Osteocyte (in vitro differentiated cells): ENCODE results near the gene MOGAT1. TPM values are rescaled to one million over a fixed set of nuclear protein-coding genes. Genes with fewer than 3 reads are reported as not detected.

Experiments used
- DNase-seq: peaks from one replicate; pipeline ENCODE4 v3.0.0; 2021; ENCODE audit warnings: mixed read lengths; ENCODE audit not compliant: unreplicated experiment; ENCODE audit errors: extremely low spot score
- H3K27ac Mint-ChIP-seq: one replicate; pipeline ENCODE4 v1.8.0; 2021; ENCODE audit warnings: mild to moderate bottlenecking, mixed read lengths; ENCODE audit not compliant: unreplicated experiment
- H3K27me3 Mint-ChIP-seq: one replicate; pipeline ENCODE4 v1.8.0; 2021; ENCODE audit warnings: mixed read lengths; ENCODE audit not compliant: unreplicated experiment
- H3K36me3 Mint-ChIP-seq: one replicate; pipeline ENCODE4 v1.8.0; 2021; ENCODE audit warnings: mixed read lengths; ENCODE audit not compliant: unreplicated experiment
- H3K4me1 Mint-ChIP-seq: one replicate; pipeline ENCODE4 v1.8.0; 2021; ENCODE audit warnings: mixed read lengths; ENCODE audit not compliant: unreplicated experiment
- H3K4me3 Mint-ChIP-seq: one replicate; pipeline ENCODE4 v1.8.0; 2021; ENCODE audit warnings: mild to moderate bottlenecking, moderate library complexity, mixed read lengths; ENCODE audit not compliant: unreplicated experiment
- H3K9me3 Mint-ChIP-seq: one replicate; pipeline ENCODE4 v1.8.0; 2021; ENCODE audit warnings: mixed read lengths; ENCODE audit not compliant: unreplicated experiment
- total RNA-seq: library from RNA; stranded (reverse); gene quantifications from 2 replicates; pipeline ENCODE4 v1.2.1, GENCODE V29; 2021
- TF ChIP-seq, protein P1 (sequence below): fragments of 200-600 bp; sonication (generic); IDR thresholded peaks from 2 replicates; pipeline ENCODE4 v1.5.0; 2021; ENCODE audit warnings: antibody characterized with exemption, mild to moderate bottlenecking, moderate library complexity

The MOGAT1 gene
- total RNA-seq, 1 donor from 2014 or later, result not detected

DNA sequence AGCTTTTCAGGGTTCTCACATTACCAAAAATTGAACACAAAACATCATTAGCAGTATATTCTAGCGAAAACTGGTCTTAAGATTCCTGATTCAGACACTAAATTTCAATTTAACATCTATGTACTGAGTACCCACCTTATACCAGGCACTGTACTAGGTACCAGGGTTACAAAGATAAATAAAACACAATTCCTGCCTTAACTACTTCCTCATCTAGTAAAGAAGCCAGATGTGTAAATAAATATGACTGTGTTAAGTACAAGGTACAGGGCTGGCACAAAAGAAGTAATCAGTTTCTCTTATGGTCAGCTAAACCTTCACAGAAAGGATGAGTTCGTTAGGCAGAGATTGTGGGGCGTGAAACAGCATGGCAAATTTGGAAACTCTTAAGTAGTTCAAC lies 21.7 kb upstream of the MOGAT1 start:
- peaks cover 10% of the 10 kb centered on the region for H3K36me3 Mint-ChIP-seq
- peaks cover 17% of the 10 kb centered on the region for H3K4me1 Mint-ChIP-seq
- H3K4me3 Mint-ChIP-seq, result no peak overlapping the region
- no peak overlapping the region for H3K27ac Mint-ChIP-seq
- TF ChIP-seq, protein P1, sequence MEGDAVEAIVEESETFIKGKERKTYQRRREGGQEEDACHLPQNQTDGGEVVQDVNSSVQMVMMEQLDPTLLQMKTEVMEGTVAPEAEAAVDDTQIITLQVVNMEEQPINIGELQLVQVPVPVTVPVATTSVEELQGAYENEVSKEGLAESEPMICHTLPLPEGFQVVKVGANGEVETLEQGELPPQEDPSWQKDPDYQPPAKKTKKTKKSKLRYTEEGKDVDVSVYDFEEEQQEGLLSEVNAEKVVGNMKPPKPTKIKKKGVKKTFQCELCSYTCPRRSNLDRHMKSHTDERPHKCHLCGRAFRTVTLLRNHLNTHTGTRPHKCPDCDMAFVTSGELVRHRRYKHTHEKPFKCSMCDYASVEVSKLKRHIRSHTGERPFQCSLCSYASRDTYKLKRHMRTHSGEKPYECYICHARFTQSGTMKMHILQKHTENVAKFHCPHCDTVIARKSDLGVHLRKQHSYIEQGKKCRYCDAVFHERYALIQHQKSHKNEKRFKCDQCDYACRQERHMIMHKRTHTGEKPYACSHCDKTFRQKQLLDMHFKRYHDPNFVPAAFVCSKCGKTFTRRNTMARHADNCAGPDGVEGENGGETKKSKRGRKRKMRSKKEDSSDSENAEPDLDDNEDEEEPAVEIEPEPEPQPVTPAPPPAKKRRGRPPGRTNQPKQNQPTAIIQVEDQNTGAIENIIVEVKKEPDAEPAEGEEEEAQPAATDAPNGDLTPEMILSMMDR, result no peak
- no peaks in the 10 kb centered on the region for H3K9me3 Mint-ChIP-seq
- DNase-seq, result no peak
- H3K27me3 Mint-ChIP-seq, result no peaks in the 10 kb centered on the region

DNA sequence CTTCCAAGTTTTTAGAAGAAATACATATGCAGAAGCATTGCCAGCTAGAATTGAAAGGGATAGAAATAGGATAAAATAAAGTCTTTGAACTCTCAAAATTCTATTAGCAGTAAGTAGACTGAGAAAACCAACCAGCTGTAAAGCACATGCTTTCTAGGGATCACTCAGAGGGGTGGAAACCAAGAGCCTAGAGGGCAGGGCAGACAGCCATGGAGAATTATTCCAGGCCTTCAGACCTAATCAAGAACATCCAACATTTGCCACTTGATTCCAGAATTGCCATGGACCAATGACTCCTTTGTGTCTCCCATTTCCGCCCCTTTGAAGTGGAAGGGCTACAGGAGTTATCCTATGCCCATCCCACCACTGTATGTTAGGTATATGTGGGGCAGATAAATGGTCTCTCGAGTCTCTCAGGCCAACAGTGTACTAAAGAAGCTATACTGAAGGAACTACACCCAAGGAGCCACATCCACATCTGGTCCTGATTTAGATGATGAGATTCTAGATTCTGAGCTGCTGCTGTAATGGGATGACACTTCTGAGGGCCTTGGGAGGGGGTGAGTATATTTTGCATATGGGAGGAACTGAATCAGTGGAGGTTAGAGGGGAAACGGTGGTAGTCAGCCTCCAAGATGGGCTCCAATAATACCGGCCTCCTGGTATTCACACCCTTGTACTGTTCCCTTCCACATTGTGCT lies 19.6 kb upstream of the MOGAT1 start:
- no peak for DNase-seq
- TF ChIP-seq, protein P1, result no peak
- no peaks in the 10 kb centered on the region for H3K9me3 Mint-ChIP-seq
- H3K4me1 Mint-ChIP-seq, result peaks cover 28% of the 10 kb centered on the region
- H3K27me3 Mint-ChIP-seq, result no peaks in the 10 kb centered on the region
- H3K4me3 Mint-ChIP-seq, result no peak overlapping the region
- H3K36me3 Mint-ChIP-seq, result no peaks in the 10 kb centered on the region
- no peak overlapping the region for H3K27ac Mint-ChIP-seq

DNA sequence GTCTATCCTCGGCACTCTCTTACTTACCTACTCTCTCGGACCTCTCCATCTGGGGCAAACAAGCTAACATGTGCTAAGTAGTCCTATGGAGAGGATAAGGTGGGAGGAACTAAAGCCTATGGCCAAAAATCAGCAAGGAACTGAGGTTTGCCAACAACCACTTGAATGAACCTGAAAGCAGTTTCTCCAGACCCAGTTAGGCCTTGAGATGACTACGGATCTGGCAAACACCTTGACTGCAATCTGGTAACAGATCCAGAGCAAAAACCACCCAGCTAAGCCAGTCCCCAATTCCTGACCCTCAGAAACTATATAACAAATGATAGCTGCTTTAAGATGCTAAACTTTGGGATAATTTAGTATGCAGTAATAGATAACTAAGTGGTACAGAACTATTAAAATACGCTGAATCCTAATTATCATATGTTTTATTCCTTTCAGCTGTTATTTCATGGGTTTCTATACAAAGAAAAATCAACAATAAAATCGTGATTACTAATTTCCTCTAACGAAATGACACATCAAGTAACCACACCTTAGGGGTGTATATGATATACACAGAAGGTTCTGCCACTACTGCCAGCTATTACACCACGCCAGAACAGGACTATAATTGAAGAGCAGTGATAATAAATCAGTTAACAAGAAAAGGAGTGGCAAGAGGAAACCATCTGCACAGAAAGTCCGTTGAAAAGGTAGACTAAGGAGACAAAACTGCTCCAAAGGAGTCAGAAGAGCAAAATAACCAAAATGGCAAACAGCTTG lies 18.8 kb upstream of the MOGAT1 start:
- no peak for DNase-seq
- Mint-ChIP-seq H3K4me3 (no peak overlapping the region), H3K36me3 (no peaks in the 10 kb centered on the region), H3K27ac (no peak overlapping the region), H3K9me3 (no peaks in the 10 kb centered on the region), H3K4me1 (peaks cover 31% of the 10 kb centered on the region), H3K27me3 (no peaks in the 10 kb centered on the region)
- TF ChIP-seq, protein P1, result no peak

DNA sequence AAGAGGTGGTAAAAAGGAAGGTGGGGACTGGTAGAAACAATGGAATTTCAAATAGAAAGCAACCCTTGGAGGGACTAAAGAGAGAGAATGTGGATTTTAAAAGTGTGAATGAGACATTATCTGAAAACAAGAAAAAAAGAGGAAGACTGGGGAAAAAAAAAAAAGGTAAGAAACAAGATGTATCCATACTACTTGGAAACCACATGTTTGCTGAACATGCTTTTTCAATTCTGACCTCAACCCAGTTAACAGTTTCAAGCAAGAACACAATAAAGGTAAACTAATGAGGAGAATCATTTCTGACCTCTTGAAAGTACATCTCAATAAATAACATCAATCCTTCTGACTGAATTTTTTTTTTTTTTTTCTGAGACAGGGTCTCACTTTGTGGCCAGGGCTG lies 18.2 kb upstream of the MOGAT1 start:
- Mint-ChIP-seq H3K9me3 (no peaks in the 10 kb centered on the region), H3K4me1 (peaks cover 31% of the 10 kb centered on the region), H3K4me3 (no peak overlapping the region), H3K27ac (no peak overlapping the region), H3K27me3 (no peaks in the 10 kb centered on the region), H3K36me3 (no peaks in the 10 kb centered on the region)
- DNase-seq, result no peak
- TF ChIP-seq, protein P1, result no peak

DNA sequence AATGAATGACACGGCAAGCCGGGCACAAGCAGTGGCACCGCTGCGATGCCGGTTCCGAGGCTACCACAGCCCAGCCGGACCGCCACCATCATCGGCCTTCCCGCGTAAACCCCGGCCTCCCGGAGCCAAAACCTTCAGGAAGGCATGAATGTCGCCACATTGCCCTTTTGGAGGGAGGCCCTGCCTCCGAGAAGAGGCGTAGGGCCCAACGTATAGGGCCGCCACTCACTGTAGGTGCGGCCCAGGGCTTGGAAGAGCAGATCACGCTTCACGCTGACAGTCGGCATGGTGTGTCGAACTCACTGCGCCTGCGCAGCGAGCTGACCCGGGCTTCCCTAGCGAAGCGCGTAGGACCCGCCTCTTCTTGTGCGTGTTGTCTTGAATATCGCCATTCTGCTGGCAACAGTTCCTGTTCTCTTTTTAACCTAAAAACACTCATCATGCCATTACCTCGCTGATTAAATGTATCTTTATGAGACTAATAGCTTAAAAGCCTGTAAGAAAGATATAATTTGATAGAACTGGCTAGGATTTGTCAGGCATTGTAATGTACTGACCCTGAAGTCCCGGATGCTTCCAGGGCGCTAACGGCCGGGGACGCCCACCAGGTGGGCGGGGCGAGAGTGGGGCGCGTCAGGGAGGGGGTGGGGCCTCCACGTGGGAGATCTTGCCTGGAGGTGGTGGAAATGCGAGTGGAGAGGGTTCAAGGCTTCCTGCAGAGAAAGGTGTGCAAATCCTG lies 15.5 kb upstream of the MOGAT1 start, which contains the start of gene FARSB:
FARSB (minus strand) TSS at position 306 of the 739 bp plus-strand sequence; CDS start at position 287, 19 bp downstream.
- peak within 1 kb of the TSS; percentile 95 for H3K4me3 Mint-ChIP-seq
- TF ChIP-seq, protein P1, result no peak
- no peaks in the 10 kb centered on the region for H3K36me3 Mint-ChIP-seq
- H3K27ac Mint-ChIP-seq, result peak within 1 kb of the TSS; percentile 98
- no peaks in the 10 kb centered on the region for H3K27me3 Mint-ChIP-seq
- H3K9me3 Mint-ChIP-seq, result no peaks in the 10 kb centered on the region
- peak; percentile 97 for DNase-seq
- peaks cover 31% of the 10 kb centered on the region for H3K4me1 Mint-ChIP-seq
